ENCODE results near the gene FBXO4.
"Not testable (repeated sequence)": the region's sequence is repeated elsewhere in the genome, so short reads cannot be mapped to it uniquely, and the experiment has no call there.

Gene FBXO4

GRCh38 chr5:41925555-41925951 is 472 bp downstream of the FBXO4 start:
- DNase-seq: no peak

GRCh38 chr5:41927604-41928003 is 2.5 kb downstream of the FBXO4 start:
- DNase-seq: no peak

GRCh38 chr5:41929035-41929434 is 4.0 kb downstream of the FBXO4 start:
- no peak for DNase-seq

- no peak for DNase-seq
Measured at GRCh38 chr5:41932770-41933169, 7.7 kb downstream of the FBXO4 start.

- no peak for DNase-seq
Measured at GRCh38 chr5:41935544-41935943, 10.5 kb downstream of the FBXO4 start.

- no peak for DNase-seq
Measured at GRCh38 chr5:41940641-41941040, 15.6 kb downstream of the FBXO4 start.

GRCh38 chr5:41945332-41945955 is 20.4 kb downstream of the FBXO4 start:
- not testable (repeated sequence) for DNase-seq

- DNase-seq: no peak
Measured at GRCh38 chr5:41951224-41951623, 26.1 kb downstream of the FBXO4 start.

GRCh38 chr5:41954286-41954685 is 29.2 kb downstream of the FBXO4 start:
- DNase-seq: no peak

GRCh38 chr5:41955432-41956024 is 30.4 kb downstream of the FBXO4 start:
- no peak for DNase-seq

- no peak for DNase-seq
Measured at GRCh38 chr5:41956943-41957342, 31.9 kb downstream of the FBXO4 start.

- DNase-seq: no peak
Measured at GRCh38 chr5:41960481-41960880, 35.4 kb downstream of the FBXO4 start.

- DNase-seq: no peak
Measured at GRCh38 chr5:41961736-41962135, 36.7 kb downstream of the FBXO4 start.

GRCh38 chr5:41962491-41962890 is 37.4 kb downstream of the FBXO4 start:
- DNase-seq: no peak

GRCh38 chr5:41966401-41967105 is 41.5 kb downstream of the FBXO4 start:
- DNase-seq: no peak

- no peak for DNase-seq
Measured at GRCh38 chr5:41967401-41967800, 42.3 kb downstream of the FBXO4 start.

GRCh38 chr5:41968153-41968723 is 43.2 kb downstream of the FBXO4 start:
- DNase-seq: no peak

- DNase-seq: no peak
Measured at GRCh38 chr5:41973087-41973486, 48.0 kb downstream of the FBXO4 start.

- DNase-seq: no peak
Measured at GRCh38 chr5:41973887-41974286, 48.8 kb downstream of the FBXO4 start.

- no peak for DNase-seq
Measured at GRCh38 chr5:41978676-41979075, 53.6 kb downstream of the FBXO4 start.

- DNase-seq: no peak
Measured at GRCh38 chr5:41980396-41980795, 55.3 kb downstream of the FBXO4 start.

GRCh38 chr5:41980870-41981269 is 55.8 kb downstream of the FBXO4 start:
- no peak for DNase-seq

GRCh38 chr5:41982858-41983257 is 57.8 kb downstream of the FBXO4 start:
- DNase-seq: not testable (repeated sequence)

- no peak for DNase-seq
Measured at GRCh38 chr5:41983284-41983683, 58.2 kb downstream of the FBXO4 start.

Data from cortex of kidney (tissue), 1 donor.